Trophoblast cell (in vitro differentiated cells and primary cell): ENCODE results near the gene JPH4.

ENCODE experiments used
- DNase-seq, 2 donors: peaks; one replicate each; pipeline ENCODE4 v3.0.0-alpha.2; 2016
- H2AFZ ChIP-seq: 2 replicates; pipeline ENCODE4 v1.6.1; 2013; ENCODE audit warnings: low read length, moderate library complexity, mild to moderate bottlenecking; ENCODE audit not compliant: insufficient read depth, poor library complexity
- H2AK5ac ChIP-seq: 2 replicates; pipeline ENCODE4 v1.6.1; 2013; ENCODE audit warnings: mild to moderate bottlenecking, low read length
- H2BK120ac ChIP-seq: 2 replicates; pipeline ENCODE4 v1.6.1; 2013; ENCODE audit warnings: low read length, mild to moderate bottlenecking, moderate library complexity; ENCODE audit not compliant: insufficient read depth, poor library complexity
- H2BK12ac ChIP-seq: 2 replicates; pipeline ENCODE4 v1.6.1; 2013; ENCODE audit warnings: mild to moderate bottlenecking, low read length, moderate library complexity
- H2BK5ac ChIP-seq: 2 replicates; pipeline ENCODE4 v1.6.1; 2013; ENCODE audit warnings: low read length, low read depth, moderate library complexity, mild to moderate bottlenecking; ENCODE audit not compliant: poor library complexity
- H3K14ac ChIP-seq: 2 replicates; pipeline ENCODE4 v1.6.1; 2013; ENCODE audit warnings: mild to moderate bottlenecking, low read length
- H3K18ac ChIP-seq: 2 replicates; pipeline ENCODE4 v1.6.1; 2013; ENCODE audit warnings: mild to moderate bottlenecking, low read length
- H3K23ac ChIP-seq: 2 replicates; pipeline ENCODE4 v1.6.1; 2013; ENCODE audit warnings: low read length
- H3K27ac ChIP-seq: 2 replicates; pipeline ENCODE4 v1.5.1; 2013; ENCODE audit warnings: low read depth, mild to moderate bottlenecking, inconsistent platforms, low read length, moderate library complexity
- H3K27me3 ChIP-seq: 2 replicates; pipeline ENCODE4 v1.6.1; 2013; ENCODE audit warnings: inconsistent platforms, mild to moderate bottlenecking, low read length, moderate library complexity; ENCODE audit not compliant: insufficient read depth
- H3K36me3 ChIP-seq, 2 experiments: 1 replicate in 1 of 2; 2 replicates in 1 of 2; pipeline ENCODE4 v1.6.1; 2013; ENCODE audit warnings: low read length in 2 of 2, mild to moderate bottlenecking in 2 of 2, moderate library complexity in 1 of 2; ENCODE audit not compliant: insufficient read depth in 2 of 2, control insufficient read depth in 1 of 2
- H3K4ac ChIP-seq: 2 replicates; pipeline ENCODE4 v1.6.1; 2013; ENCODE audit warnings: low read depth, mild to moderate bottlenecking, low read length, moderate library complexity
- H3K4me1 ChIP-seq, 2 experiments: 1 replicate in 1 of 2; 2 replicates in 1 of 2; pipeline ENCODE4 v1.6.1; 2013; ENCODE audit warnings: low read length in 2 of 2, mild to moderate bottlenecking in 2 of 2, moderate library complexity in 1 of 2; ENCODE audit not compliant: insufficient read depth in 2 of 2, control insufficient read depth in 1 of 2
- H3K4me2 ChIP-seq: 2 replicates; pipeline ENCODE4 v1.6.1; 2013; ENCODE audit warnings: inconsistent platforms, mild to moderate bottlenecking, low read length, moderate library complexity
- H3K4me3 ChIP-seq: 2 replicates; pipeline ENCODE4 v1.5.1; 2013; ENCODE audit warnings: mild to moderate bottlenecking, low read depth, low read length, inconsistent platforms
- H3K79me1 ChIP-seq: one replicate; pipeline ENCODE4 v1.6.1; 2013; ENCODE audit warnings: low read length
- H3K79me2 ChIP-seq: 2 replicates; pipeline ENCODE4 v1.6.1; 2013; ENCODE audit warnings: low read length, mild to moderate bottlenecking; ENCODE audit not compliant: control insufficient read depth, insufficient read depth, poor library complexity
- H3K9ac ChIP-seq: 2 replicates; pipeline ENCODE4 v1.6.1; 2013; ENCODE audit warnings: mild to moderate bottlenecking, low read length
- H3K9me3 ChIP-seq: 2 replicates; pipeline ENCODE4 v1.6.1; 2013; ENCODE audit warnings: low read depth, mild to moderate bottlenecking, control low read depth, inconsistent platforms, low read length; ENCODE audit not compliant: insufficient read depth
- H4K12ac ChIP-seq: 2 replicates; pipeline ENCODE4 v1.6.1; 2013; ENCODE audit warnings: low read depth, mild to moderate bottlenecking, low read length, moderate library complexity
- H4K8ac ChIP-seq: 2 replicates; pipeline ENCODE4 v1.6.1; 2013; ENCODE audit warnings: low read depth, mild to moderate bottlenecking, low read length, moderate library complexity
- H4K91ac ChIP-seq: one replicate; pipeline ENCODE4 v1.6.1; 2013; ENCODE audit warnings: low read depth, mild to moderate bottlenecking, low read length, moderate library complexity
- WGBS: extraction: QIAGEN DNeasy Blood & Tissue Kit; methylation state at CpG from one replicate; pipeline ENCODE4 v1.1.7; 2013; ENCODE audit warnings: missing lambda C conversion rate; ENCODE audit not compliant: insufficient read length, insufficient coverage; ENCODE audit errors: extremely low coverage; 5-methylcytosine and 5-hydroxymethylcytosine counted together

JPH4 gene

GRCh38 chr14:23614395-23614828 lies 35.8 kb upstream of the JPH4 start:
- H3K36me3 ChIP-seq: no peaks in the 10 kb centered on the region
- H4K12ac ChIP-seq: no peak overlapping the region
- no peak overlapping the region for H4K91ac ChIP-seq
- no CpG with 5 or more reads among the region's 2 CpGs for WGBS
- no peak overlapping the region for H2BK12ac ChIP-seq
- H3K4ac ChIP-seq: no peak overlapping the region
- no peak overlapping the region for H3K23ac ChIP-seq
- no peak overlapping the region for H4K8ac ChIP-seq
- no peak overlapping the region for H3K14ac ChIP-seq
- H2AK5ac ChIP-seq: no peak overlapping the region
- DNase-seq: no peak
- no peak overlapping the region for H3K18ac ChIP-seq
- H3K79me2 ChIP-seq: no peaks in the 10 kb centered on the region
- no peak overlapping the region for H2BK120ac ChIP-seq
- H3K4me2 ChIP-seq: no peak overlapping the region
- H2BK5ac ChIP-seq: no peak overlapping the region
- no peaks in the 10 kb centered on the region for H3K4me1 ChIP-seq
- H3K9me3 ChIP-seq: peaks cover 2% of the 10 kb centered on the region
- H3K9ac ChIP-seq: no peak overlapping the region
- H3K79me1 ChIP-seq: no peaks in the 10 kb centered on the region
- H3K4me3 ChIP-seq: no peak overlapping the region
- H3K27ac ChIP-seq: no peak overlapping the region
- no peaks in the 10 kb centered on the region for H3K27me3 ChIP-seq
- no peak overlapping the region for H2AFZ ChIP-seq

- Histone ChIP-seq H3K9me3 (peaks cover 3% of the 10 kb centered on the region), H3K4me2 (no peak overlapping the region), H3K14ac (no peak overlapping the region), H2BK5ac (no peak overlapping the region), H3K79me2 (no peaks in the 10 kb centered on the region), H3K79me1 (no peaks in the 10 kb centered on the region), H3K4ac (no peak overlapping the region), H2AFZ (no peak overlapping the region), H3K27ac (no peak overlapping the region), H4K12ac (no peak overlapping the region), H3K4me3 (no peak overlapping the region), H3K18ac (no peak overlapping the region), H2BK120ac (no peak overlapping the region), H2AK5ac (no peak overlapping the region), H3K36me3 (no peaks in the 10 kb centered on the region), H3K27me3 (no peaks in the 10 kb centered on the region), H3K9ac (no peak overlapping the region), H3K23ac (no peak overlapping the region), H4K8ac (no peak overlapping the region), H3K4me1 (no peaks in the 10 kb centered on the region), H2BK12ac (no peak overlapping the region), H4K91ac (no peak overlapping the region)
- no CpG with 5 or more reads among the region's 6 CpGs for WGBS
- no peak for DNase-seq
Observed at GRCh38 chr14:23613242-23614070, 34.9 kb upstream of the JPH4 start.

GRCh38 chr14:23612802-23613201 lies 34.2 kb upstream of the JPH4 start:
- H2BK120ac ChIP-seq: no peak overlapping the region
- no peak overlapping the region for H4K8ac ChIP-seq
- no peak overlapping the region for H2BK12ac ChIP-seq
- no CpG with 5 or more reads among the region's 1 CpG for WGBS
- H3K27me3 ChIP-seq: no peaks in the 10 kb centered on the region
- no peaks in the 10 kb centered on the region for H3K4me1 ChIP-seq
- no peak overlapping the region for H2AK5ac ChIP-seq
- no peak overlapping the region for H4K12ac ChIP-seq
- no peak overlapping the region for H2AFZ ChIP-seq
- H3K14ac ChIP-seq: no peak overlapping the region
- H3K27ac ChIP-seq: no peak overlapping the region
- H3K4me2 ChIP-seq: no peak overlapping the region
- H3K4me3 ChIP-seq: no peak overlapping the region
- no peak overlapping the region for H3K4ac ChIP-seq
- H4K91ac ChIP-seq: no peak overlapping the region
- no peaks in the 10 kb centered on the region for H3K79me2 ChIP-seq
- H3K9ac ChIP-seq: no peak overlapping the region
- no peak overlapping the region for H2BK5ac ChIP-seq
- H3K36me3 ChIP-seq: no peaks in the 10 kb centered on the region
- no peak overlapping the region for H3K23ac ChIP-seq
- peaks cover 4% of the 10 kb centered on the region for H3K9me3 ChIP-seq
- DNase-seq: no peak
- H3K79me1 ChIP-seq: no peaks in the 10 kb centered on the region
- no peak overlapping the region for H3K18ac ChIP-seq

DNA sequence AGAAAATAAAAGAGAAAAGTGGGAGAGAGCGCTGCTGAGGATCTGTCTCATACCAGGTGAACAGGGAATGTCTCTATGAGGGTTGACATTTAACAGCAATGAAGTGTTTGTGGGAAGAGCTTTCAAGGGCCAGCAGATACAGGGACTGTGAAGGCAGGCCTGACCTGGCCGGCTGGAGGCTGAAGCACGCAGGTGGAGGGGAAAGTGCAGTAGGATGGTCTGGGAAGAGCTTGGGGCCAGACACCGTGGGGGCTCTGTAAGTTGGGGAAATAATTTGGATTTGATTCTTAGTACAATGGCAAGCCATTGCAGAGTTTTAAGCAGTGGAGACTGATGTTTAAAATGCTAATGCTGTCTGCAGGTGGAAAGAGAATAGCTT lies 33.8 kb upstream of the JPH4 start:
- no peak overlapping the region for H2AK5ac ChIP-seq
- H3K79me2 ChIP-seq: no peaks in the 10 kb centered on the region
- no peaks in the 10 kb centered on the region for H3K27me3 ChIP-seq
- no peak overlapping the region for H3K9ac ChIP-seq
- H4K8ac ChIP-seq: no peak overlapping the region
- no peak overlapping the region for H3K14ac ChIP-seq
- no CpG with 5 or more reads among the region's 4 CpGs for WGBS
- H3K4me2 ChIP-seq: no peak overlapping the region
- no peak overlapping the region for H3K18ac ChIP-seq
- DNase-seq: peak in 1 of 2 donors; percentile 64
- H3K4me1 ChIP-seq: no peaks in the 10 kb centered on the region
- H3K4me3 ChIP-seq: no peak overlapping the region
- no peak overlapping the region for H4K12ac ChIP-seq
- no peaks in the 10 kb centered on the region for H3K79me1 ChIP-seq
- H2BK12ac ChIP-seq: no peak overlapping the region
- no peak overlapping the region for H2BK5ac ChIP-seq
- H2BK120ac ChIP-seq: no peak overlapping the region
- no peak overlapping the region for H3K23ac ChIP-seq
- H3K27ac ChIP-seq: no peak overlapping the region
- H3K9me3 ChIP-seq: peaks cover 4% of the 10 kb centered on the region
- H2AFZ ChIP-seq: no peak overlapping the region
- no peak overlapping the region for H4K91ac ChIP-seq
- no peak overlapping the region for H3K4ac ChIP-seq
- H3K36me3 ChIP-seq: no peaks in the 10 kb centered on the region
